Measurements from ENCODE around the gene METTL13. TPM values are rescaled to one million over a fixed set of nuclear protein-coding genes. Genes with fewer than 3 reads are reported as not detected.
A peak's percentile ranks its signal among the peaks of the same experiment; 100 is the strongest.

METTL13 gene
- total and polyA plus RNA-seq, 9 of the 15 experiments (the other 6 are each of a cell fraction or from before 2014, with no cell fraction given), result 18.9 to 78.9 (median 54.9) TPM

DNA sequence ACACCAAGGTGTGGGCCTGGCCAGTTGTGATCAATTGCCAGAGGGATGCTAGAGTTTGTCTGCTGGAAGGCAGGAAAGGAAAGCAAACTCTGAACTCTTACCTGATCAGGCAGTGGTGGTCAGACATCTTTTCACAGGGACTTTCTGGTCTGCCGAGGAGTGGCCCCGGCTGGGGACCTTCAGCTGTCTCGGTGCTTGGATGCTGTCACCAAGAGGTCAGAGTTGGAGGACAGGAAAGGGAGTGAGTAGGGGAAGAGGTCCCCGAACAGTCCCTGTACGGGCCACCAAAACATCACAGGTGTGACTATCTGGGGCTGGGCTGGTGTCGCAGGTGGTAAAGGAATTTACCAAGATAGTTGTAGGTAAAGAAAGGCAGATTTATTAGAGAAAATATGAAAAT, 17.7 kb upstream of the METTL13 start:
- in situ Hi-C loops (cut with MboI), result no loop called here
- Histone ChIP-seq H3K4me1 (replicated peaks in 1 of 2; ENCODE audit: control insufficient read depth in 2 of 2, insufficient read depth in 2 of 2, low read length in 2 of 2) (peaks cover 14 to 23% of the 10 kb centered on the region in 2 experiments; a peak in 4 of 5 replicates), H3K36me3 (ENCODE audit: control insufficient read depth, insufficient read depth, low read length) (no peaks in the 10 kb centered on the region), H3K79me2 (ENCODE audit: control insufficient read depth, insufficient read depth, low read length) (no peaks in the 10 kb centered on the region), H3K27me3 (ENCODE audit: control insufficient read depth in 2 of 2, insufficient read depth in 2 of 2, low read length in 2 of 2) (no peaks in the 10 kb centered on the region), H3K9ac (ENCODE audit: insufficient read depth in 1 of 2, low read depth in 2 of 2, low read length in 2 of 2) (no peak overlapping the region; a peak in 1 of 4 replicates), H3K4me2 (ENCODE audit: insufficient read depth, low read length) (no peak overlapping the region), H3K9me1 (ENCODE audit: control insufficient read depth, insufficient read depth, low read length) (no peaks in the 10 kb centered on the region), H3K4me3 (no peak overlapping the region), H2AFZ (ENCODE audit: low read depth, low read length) (peak overlapping the region; percentile 92), H4K20me1 (replicated peaks; ENCODE audit: control insufficient read depth, insufficient read depth, low read length) (no peaks in the 10 kb centered on the region), H3K27ac (ENCODE audit: extremely low read depth, low read depth, low read length) (0 out of 3 replicates have a peak overlapping the region, but pooled peaks have one; percentile 14), H3K9me3 (replicated peaks; ENCODE audit: control insufficient read depth, insufficient read depth, low read depth, low read length) (no peaks in the 10 kb centered on the region)
- TF ChIP-seq SMAD3 (CRISPR knock-in tag; conservative IDR thresholded peaks at IDR 0.05) (no peak), ZFP1 (CRISPR knock-in tag; IDR thresholded peaks at IDR 0.05) (no peak), ZNF174 (CRISPR knock-in tag; IDR thresholded peaks at IDR 0.05) (no peak), XRCC3 (IDR thresholded peaks at IDR 0.05) (no peak), SPI1 (IDR thresholded peaks at IDR 0.05; ENCODE audit: borderline replicate concordance, low read depth, low read length) (no peak), MCM7 (IDR thresholded peaks at IDR 0.05) (no peak), MEF2A (IDR thresholded peaks at IDR 0.05; ENCODE audit: control insufficient read depth, low read depth, low read length) (no peak), GATA2 (CRISPR knock-in tag; IDR thresholded peaks at IDR 0.05) (no peak), TRIM28 (IDR thresholded peaks at IDR 0.05) (no peak)
- TF ChIP-seq, protein P1, sequence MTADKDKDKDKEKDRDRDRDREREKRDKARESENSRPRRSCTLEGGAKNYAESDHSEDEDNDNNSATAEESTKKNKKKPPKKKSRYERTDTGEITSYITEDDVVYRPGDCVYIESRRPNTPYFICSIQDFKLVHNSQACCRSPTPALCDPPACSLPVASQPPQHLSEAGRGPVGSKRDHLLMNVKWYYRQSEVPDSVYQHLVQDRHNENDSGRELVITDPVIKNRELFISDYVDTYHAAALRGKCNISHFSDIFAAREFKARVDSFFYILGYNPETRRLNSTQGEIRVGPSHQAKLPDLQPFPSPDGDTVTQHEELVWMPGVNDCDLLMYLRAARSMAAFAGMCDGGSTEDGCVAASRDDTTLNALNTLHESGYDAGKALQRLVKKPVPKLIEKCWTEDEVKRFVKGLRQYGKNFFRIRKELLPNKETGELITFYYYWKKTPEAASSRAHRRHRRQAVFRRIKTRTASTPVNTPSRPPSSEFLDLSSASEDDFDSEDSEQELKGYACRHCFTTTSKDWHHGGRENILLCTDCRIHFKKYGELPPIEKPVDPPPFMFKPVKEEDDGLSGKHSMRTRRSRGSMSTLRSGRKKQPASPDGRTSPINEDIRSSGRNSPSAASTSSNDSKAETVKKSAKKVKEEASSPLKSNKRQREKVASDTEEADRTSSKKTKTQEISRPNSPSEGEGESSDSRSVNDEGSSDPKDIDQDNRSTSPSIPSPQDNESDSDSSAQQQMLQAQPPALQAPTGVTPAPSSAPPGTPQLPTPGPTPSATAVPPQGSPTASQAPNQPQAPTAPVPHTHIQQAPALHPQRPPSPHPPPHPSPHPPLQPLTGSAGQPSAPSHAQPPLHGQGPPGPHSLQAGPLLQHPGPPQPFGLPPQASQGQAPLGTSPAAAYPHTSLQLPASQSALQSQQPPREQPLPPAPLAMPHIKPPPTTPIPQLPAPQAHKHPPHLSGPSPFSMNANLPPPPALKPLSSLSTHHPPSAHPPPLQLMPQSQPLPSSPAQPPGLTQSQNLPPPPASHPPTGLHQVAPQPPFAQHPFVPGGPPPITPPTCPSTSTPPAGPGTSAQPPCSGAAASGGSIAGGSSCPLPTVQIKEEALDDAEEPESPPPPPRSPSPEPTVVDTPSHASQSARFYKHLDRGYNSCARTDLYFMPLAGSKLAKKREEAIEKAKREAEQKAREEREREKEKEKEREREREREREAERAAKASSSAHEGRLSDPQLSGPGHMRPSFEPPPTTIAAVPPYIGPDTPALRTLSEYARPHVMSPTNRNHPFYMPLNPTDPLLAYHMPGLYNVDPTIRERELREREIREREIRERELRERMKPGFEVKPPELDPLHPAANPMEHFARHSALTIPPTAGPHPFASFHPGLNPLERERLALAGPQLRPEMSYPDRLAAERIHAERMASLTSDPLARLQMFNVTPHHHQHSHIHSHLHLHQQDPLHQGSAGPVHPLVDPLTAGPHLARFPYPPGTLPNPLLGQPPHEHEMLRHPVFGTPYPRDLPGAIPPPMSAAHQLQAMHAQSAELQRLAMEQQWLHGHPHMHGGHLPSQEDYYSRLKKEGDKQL (CRISPR knock-in tag; IDR thresholded peaks at IDR 0.05; ENCODE audit: borderline replicate concordance), result no peak
- TF ChIP-seq, protein P2, sequence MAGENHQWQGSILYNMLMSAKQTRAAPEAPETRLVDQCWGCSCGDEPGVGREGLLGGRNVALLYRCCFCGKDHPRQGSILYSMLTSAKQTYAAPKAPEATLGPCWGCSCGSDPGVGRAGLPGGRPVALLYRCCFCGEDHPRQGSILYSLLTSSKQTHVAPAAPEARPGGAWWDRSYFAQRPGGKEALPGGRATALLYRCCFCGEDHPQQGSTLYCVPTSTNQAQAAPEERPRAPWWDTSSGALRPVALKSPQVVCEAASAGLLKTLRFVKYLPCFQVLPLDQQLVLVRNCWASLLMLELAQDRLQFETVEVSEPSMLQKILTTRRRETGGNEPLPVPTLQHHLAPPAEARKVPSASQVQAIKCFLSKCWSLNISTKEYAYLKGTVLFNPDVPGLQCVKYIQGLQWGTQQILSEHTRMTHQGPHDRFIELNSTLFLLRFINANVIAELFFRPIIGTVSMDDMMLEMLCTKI (IDR thresholded peaks at IDR 0.05; ENCODE audit: partially characterized antibody), result no peak
- TF ChIP-seq, protein P3, sequence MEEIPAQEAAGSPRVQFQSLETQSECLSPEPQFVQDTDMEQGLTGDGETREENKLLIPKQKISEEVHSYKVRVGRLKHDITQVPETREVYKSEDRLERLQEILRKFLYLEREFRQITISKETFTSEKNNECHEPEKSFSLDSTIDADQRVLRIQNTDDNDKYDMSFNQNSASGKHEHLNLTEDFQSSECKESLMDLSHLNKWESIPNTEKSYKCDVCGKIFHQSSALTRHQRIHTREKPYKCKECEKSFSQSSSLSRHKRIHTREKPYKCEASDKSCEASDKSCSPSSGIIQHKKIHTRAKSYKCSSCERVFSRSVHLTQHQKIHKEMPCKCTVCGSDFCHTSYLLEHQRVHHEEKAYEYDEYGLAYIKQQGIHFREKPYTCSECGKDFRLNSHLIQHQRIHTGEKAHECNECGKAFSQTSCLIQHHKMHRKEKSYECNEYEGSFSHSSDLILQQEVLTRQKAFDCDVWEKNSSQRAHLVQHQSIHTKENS (CRISPR knock-in tag; IDR thresholded peaks at IDR 0.05), result no peak
- TF ChIP-seq, protein P4, sequence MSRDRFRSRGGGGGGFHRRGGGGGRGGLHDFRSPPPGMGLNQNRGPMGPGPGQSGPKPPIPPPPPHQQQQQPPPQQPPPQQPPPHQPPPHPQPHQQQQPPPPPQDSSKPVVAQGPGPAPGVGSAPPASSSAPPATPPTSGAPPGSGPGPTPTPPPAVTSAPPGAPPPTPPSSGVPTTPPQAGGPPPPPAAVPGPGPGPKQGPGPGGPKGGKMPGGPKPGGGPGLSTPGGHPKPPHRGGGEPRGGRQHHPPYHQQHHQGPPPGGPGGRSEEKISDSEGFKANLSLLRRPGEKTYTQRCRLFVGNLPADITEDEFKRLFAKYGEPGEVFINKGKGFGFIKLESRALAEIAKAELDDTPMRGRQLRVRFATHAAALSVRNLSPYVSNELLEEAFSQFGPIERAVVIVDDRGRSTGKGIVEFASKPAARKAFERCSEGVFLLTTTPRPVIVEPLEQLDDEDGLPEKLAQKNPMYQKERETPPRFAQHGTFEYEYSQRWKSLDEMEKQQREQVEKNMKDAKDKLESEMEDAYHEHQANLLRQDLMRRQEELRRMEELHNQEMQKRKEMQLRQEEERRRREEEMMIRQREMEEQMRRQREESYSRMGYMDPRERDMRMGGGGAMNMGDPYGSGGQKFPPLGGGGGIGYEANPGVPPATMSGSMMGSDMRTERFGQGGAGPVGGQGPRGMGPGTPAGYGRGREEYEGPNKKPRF (IDR thresholded peaks at IDR 0.05; ENCODE audit: low read depth, low read length), result no peak
- peak; percentile 22; the same call in 2 of the 3 replicates for ATAC-seq
- ChIA-PET CTCF (ENCODE audit: low intra/inter-chr PET ratio) (no interaction called here), POLR2A (interaction anchor here (1.0 to 1.6 kb wide), 2 partner anchors 9 to 12 kb away, joined by 3 to 5 read pairs; no protein-coding TSS in a partner anchor)
- intact Hi-C loops (cut with micrococcal nuclease), result loop anchor here (2.0 kb wide), 2 partner anchors 17 to 21 kb away; partner anchors contain the start of genes METTL13 and VAMP4
- no peak for FAIRE-seq
- BruUV-seq (replicated peaks), result no TSS peak
- 69% methylated on average over 6 of the region's 6 CpGs for WGBS (ENCODE audit: insufficient coverage, low coverage, missing lambda C conversion rate)
- no peak for DNase-seq (ENCODE audit: extremely low read depth in 1 of 4, low spot score in 3 of 4)
